ENCODE measurements around the gene BAZ1B.
"Not testable (repeated sequence)": the region's sequence is repeated elsewhere in the genome, so short reads cannot be mapped to it uniquely, and the experiment has no call there.

BAZ1B gene

GRCh38 chr7:73443548-73444255 lies 78.4 kb downstream of the BAZ1B start:
- DNase-seq, result no peak

DNA sequence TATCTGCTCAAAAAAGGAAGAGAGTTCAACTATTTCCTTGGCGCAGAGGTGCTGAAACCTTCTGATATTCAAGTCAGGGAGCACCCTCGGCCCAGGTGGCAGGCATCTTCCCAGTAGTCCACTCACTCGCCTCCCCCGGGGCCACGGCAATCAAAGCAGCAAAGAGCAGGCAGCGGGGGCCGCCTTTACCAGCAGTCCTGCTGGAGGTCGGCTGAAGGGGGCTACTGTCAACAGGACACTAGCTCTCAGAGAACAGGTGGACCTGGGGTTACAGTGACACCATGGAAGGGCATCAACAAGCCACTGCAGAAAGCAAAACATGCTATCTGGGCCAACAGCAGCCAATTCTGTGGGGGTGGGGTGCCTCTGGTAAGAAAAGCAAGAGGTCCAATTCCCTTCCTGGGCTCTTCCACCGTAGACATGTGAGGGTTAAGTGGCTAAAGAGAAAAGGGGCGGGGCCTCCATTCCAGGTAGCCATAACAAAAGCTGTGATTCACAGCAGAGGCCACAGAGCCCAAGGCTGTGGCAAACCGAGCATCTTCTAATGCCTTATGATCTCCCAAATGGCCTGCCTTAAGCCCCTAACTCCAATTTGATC lies 79.1 kb downstream of the BAZ1B start:
- DNase-seq, result no peak

DNA sequence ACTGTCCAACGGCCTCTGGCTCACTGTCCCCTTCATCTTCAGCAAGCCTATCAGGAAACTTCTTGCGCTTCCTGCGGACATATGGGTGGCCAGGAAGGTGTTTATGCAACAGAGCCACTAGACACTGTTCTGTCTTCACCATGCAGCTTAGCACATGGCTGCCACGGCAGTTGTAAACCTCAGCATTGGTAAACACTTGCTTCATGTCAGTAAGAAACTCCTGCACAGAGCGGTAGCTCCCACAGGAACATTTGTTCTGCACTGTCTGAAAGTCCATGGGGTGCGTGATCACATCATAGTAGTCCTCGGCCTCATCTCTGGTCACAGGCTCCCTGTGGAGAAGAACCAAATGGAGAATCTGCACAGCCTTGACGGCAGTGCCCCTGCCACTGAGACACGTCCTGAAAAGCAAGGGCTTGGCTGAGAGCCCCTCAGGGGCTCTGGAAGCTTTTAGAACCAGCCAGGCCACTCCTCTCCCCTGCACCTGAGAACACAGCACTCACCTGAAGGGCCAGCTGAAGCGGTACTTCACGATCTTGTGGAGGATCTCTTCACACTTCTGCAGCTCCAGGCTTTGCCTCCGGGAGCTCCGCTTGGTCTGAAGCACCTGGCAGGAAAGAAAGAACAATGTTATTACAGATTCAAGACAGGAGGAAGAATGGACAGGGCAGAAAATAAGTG lies 79.7 kb downstream of the BAZ1B start:
- DNase-seq, result no peak

GRCh38 chr7:73439410-73439704 lies 82.7 kb downstream of the BAZ1B start:
- no peak for DNase-seq

GRCh38 chr7:73438547-73439409 lies 83.3 kb downstream of the BAZ1B start:
- no peak for DNase-seq

DNA sequence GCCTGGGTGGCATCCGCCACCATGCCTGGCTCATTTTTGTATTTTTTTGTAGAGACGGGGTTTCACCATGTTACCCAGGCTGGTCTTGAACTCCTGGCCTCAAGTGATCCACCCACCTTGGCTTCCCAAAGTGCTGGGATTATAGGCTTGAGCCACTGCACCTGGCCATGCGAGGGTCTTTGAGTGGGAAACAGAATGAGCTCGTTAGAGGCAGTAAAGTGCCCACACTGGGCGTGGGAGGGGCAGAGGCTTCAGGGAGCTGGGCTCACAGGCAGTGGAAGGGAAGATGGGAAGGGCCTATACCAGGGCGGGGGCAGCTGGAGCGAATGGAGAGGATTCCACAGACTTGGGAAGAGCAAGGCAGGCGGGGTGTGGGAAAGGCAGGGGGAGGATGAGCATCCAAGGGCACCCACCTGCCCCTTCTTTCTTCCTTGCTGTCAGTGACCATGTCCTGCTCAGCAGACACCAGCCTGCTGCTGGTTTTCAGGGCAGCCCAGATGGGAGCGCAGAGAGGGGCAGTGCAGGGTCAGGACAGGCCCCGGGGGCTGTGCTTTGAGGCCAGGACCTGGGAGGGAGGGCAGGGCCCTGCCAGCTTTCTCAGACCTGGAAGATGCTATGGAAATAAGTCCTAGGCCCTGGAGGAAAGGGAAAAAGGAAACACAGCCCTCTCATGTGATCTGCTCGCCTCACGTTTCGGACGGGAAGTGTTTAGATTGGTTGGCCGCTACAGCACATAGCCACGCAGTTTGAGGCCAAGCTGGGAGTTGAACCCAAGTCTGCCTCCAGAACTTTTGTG lies 84.3 kb downstream of the BAZ1B start:
- DNase-seq, result no peak

- no peak for DNase-seq
Measured at GRCh38 chr7:73437091-73437490, 85.0 kb downstream of the BAZ1B start.

- no peak for DNase-seq
Measured at GRCh38 chr7:73436031-73436929, 85.8 kb downstream of the BAZ1B start.

- DNase-seq, result no peak
Measured at GRCh38 chr7:73435471-73436009, 86.6 kb downstream of the BAZ1B start.

GRCh38 chr7:73434701-73435069 lies 87.4 kb downstream of the BAZ1B start:
- DNase-seq, result no peak

DNA sequence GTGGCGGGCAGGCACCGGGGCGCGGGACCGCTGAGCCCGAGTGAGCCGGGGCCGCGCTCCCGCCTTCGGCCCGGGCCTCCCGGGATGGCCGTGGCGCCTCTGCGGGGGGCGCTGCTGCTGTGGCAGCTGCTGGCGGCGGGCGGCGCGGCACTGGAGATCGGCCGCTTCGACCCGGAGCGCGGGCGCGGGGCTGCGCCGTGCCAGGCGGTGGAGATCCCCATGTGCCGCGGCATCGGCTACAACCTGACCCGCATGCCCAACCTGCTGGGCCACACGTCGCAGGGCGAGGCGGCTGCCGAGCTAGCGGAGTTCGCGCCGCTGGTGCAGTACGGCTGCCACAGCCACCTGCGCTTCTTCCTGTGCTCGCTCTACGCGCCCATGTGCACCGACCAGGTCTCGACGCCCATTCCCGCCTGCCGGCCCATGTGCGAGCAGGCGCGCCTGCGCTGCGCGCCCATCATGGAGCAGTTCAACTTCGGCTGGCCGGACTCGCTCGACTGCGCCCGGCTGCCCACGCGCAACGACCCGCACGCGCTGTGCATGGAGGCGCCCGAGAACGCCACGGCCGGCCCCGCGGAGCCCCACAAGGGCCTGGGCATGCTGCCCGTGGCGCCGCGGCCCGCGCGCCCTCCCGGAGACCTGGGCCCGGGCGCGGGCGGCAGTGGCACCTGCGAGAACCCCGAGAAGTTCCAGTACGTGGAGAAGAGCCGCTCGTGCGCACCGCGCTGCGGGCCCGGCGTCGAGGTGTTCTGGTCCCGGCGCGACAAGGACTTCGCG lies 88.0 kb downstream of the BAZ1B start:
- no peak for DNase-seq

DNA sequence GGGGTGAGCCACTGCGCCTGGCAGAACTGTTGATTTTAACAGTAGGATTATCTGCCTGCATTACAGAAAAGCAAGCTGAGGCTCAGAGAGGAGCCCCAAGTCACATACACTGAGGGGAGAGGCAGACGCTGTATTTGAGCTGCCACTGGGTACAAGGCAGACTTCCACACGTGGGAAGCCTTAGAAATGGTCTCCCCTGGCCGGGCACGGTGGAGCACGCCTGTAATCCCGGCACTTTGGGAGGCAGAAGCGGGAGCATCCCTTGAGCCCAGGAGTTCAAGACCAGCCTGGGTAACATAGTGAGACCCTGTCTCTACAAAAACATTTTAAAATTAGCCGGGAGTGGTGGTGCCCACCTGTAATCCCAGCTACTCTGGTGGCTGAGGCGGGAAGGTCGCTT lies 89.4 kb downstream of the BAZ1B start:
- DNase-seq, result no peak

DNA sequence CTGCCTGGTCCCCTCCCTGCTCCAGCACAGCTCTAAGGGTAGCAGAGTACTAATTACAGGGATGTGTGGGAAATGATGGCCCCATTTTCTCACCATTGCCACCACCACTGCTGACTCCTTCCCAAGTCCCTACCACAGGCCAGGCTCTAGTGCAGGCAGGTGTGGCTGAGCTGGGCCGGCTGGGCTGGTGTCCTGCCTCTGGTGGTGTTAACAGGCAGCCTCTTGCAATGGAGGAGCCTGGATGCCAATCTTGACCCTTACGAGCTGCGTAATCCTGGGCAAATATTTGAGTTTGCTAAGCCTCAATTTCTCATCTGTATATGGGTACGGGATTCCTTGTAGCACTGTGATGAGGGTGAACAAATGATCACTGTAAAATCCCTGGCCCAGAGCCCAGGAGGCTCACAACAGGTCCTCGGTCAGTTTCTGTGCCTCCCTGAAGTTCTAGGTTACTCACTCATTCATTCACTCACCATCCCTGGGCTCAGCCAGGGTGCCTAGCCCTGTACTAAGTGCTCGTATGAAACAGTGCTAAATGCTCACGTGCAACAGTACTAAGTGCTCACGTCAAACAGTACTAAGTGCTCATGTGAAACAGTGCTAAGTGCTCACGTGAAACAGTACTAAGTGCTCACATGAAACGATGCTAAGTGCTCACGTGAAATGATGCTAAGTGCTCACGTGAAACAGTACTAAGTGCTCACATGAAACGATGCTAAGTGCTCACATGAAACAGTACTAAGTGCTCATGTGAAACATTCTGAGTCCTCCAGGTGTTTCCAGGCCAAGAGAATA lies 90.9 kb downstream of the BAZ1B start:
- no peak for DNase-seq

GRCh38 chr7:73430540-73430939 lies 91.6 kb downstream of the BAZ1B start:
- not testable (repeated sequence) for DNase-seq

DNA sequence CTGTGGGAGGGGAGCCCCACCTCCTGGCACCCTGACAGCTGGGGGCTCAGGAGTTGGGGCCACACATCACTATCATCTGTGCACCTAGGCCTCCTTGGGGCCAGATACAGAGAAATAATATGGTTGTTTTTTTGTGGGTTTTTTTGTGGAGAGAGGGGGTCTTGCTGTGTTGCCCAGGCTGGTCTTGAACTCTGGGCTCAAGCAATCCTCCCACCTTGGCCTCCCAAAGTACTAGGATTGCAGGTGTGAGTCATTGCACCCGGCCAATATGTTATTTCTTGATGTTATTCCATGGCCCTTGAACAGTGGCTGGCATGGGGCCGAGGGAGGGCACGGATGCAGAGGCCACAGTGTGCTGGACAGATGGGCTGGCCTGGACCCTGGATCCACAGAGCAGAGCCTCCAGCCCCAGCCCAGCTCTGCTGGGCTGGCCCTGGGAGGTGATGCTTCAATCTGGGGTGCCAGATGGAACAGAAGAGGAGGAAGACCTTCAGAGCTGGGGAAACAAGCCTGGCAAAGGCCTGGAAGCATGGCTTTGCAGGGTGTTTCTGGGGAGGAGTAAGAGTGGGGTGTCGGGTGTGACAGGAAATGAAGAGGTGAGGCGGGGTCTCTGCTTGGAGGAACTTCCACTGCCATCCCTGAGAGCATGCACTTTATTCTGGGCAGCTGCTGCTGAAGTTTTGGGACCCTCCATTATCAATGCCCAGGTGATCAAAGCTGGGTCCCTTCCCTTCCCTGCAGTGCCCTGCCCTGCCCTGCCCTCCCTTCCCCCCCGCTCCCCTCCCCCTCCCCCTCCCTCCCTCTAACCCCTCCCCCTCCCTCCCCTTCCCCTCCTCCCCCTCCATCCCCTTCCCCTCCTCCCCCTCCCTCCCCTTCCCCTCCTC lies 92.2 kb downstream of the BAZ1B start:
- no peak for DNase-seq

GRCh38 chr7:73429215-73429614 lies 92.9 kb downstream of the BAZ1B start:
- DNase-seq, result no peak

DNA sequence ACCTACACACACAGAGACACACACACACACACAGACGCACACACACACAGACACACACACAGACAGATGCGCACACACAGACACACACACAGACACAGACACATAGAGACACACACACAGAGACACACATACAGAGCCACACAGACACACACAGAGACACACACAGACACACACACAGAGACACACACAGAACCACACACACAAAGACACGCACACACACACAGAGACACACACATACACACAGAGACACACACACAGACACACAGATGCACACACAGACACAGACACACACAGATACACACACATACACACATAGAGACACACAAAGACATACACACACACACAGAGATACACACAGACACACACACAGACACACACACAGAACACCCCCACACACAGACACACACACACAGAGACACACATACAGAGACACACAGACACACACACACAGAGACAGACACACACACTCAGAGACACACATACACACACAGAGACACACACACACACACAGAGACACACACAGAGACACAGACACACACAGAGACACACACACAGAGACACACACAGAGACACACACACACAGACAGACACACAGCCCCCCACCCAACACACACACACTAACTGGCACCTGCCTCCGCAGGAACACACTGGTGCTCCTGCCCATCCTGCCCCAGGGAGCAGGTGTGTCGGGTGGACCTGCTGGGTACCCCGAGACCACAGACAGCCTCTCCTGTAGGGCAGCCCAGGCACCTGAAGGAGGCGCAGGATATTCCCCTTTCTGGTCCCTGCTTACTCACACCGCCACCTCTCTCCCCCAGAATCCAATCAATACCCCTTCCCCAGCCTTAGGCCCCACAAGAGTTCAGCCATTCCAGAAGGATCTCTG lies 93.9 kb downstream of the BAZ1B start:
- DNase-seq, result no peak

- DNase-seq, result no peak
Measured at GRCh38 chr7:73426016-73426415, 96.1 kb downstream of the BAZ1B start.

All from CD4-positive, alpha-beta T cell treated with Interleukin-17A for 4 hours (primary cell).